Ishikawa (cell line): Measurements from ENCODE around the gene SEMA4F.

Experiments used
- CEBPB ChIP-seq: IDR thresholded peaks from 2 replicates; pipeline ENCODE4 v1.6.1; 2012
- CREB1 ChIP-seq: IDR thresholded peaks from 2 replicates; pipeline ENCODE4 v1.6.1; 2012; ENCODE audit warnings: low read depth
- EP300 ChIP-seq: IDR thresholded peaks from 2 replicates; pipeline ENCODE4 v1.6.1; 2012; ENCODE audit warnings: borderline replicate concordance
- RAD21 ChIP-seq: IDR thresholded peaks from 2 replicates; pipeline ENCODE4 v1.6.1; 2012; ENCODE audit warnings: low read depth
- YY1 ChIP-seq: IDR thresholded peaks from 2 replicates; pipeline ENCODE4 v1.6.1; 2012; ENCODE audit warnings: low read depth
- TF ChIP-seq, protein P1 (sequence below): IDR thresholded peaks from 2 replicates; pipeline ENCODE4 v1.6.1; 2012
- TF ChIP-seq, protein P2 (sequence below): IDR thresholded peaks from 2 replicates; pipeline ENCODE4 v1.6.1; 2012; ENCODE audit warnings: low read depth, mild to moderate bottlenecking

DNA sequence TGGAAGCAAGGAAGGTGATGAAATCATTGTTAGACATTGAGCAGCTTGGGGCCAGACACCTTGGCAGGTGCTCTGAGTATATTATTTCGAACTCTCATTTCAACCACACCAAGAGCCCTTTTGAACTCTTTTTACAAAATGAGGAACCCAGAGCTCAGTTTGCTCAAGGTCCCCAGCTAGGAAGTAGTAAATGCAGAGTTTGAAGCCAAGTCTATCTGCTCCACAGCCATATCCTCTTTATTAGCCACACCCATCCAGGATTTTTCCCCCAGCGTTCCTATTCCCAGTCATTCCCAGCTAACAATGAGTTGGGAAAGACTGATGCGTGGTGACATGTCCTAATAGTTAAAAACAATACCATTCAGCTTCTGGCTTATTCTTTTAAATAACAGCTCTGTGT is 40.2 kb downstream of the SEMA4F start:
- no peak for TF ChIP-seq CREB1
- TF ChIP-seq, protein P1, sequence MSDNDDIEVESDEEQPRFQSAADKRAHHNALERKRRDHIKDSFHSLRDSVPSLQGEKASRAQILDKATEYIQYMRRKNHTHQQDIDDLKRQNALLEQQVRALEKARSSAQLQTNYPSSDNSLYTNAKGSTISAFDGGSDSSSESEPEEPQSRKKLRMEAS: no peak
- TF ChIP-seq CEBPB: no peak
- no peak for TF ChIP-seq EP300
- TF ChIP-seq RAD21: no peak
- TF ChIP-seq YY1: no peak
- TF ChIP-seq, protein P2, sequence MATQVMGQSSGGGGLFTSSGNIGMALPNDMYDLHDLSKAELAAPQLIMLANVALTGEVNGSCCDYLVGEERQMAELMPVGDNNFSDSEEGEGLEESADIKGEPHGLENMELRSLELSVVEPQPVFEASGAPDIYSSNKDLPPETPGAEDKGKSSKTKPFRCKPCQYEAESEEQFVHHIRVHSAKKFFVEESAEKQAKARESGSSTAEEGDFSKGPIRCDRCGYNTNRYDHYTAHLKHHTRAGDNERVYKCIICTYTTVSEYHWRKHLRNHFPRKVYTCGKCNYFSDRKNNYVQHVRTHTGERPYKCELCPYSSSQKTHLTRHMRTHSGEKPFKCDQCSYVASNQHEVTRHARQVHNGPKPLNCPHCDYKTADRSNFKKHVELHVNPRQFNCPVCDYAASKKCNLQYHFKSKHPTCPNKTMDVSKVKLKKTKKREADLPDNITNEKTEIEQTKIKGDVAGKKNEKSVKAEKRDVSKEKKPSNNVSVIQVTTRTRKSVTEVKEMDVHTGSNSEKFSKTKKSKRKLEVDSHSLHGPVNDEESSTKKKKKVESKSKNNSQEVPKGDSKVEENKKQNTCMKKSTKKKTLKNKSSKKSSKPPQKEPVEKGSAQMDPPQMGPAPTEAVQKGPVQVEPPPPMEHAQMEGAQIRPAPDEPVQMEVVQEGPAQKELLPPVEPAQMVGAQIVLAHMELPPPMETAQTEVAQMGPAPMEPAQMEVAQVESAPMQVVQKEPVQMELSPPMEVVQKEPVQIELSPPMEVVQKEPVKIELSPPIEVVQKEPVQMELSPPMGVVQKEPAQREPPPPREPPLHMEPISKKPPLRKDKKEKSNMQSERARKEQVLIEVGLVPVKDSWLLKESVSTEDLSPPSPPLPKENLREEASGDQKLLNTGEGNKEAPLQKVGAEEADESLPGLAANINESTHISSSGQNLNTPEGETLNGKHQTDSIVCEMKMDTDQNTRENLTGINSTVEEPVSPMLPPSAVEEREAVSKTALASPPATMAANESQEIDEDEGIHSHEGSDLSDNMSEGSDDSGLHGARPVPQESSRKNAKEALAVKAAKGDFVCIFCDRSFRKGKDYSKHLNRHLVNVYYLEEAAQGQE: no peak
